Activated T-cell treated with anti-CD3 and anti-CD28 coated beads for 1 hour (primary cell): ENCODE data around the gene LONP2.
"Not testable (repeated sequence)": the region's sequence is repeated elsewhere in the genome, so short reads cannot be mapped to it uniquely, and the experiment has no call there.

Source experiments
- DNase-seq: peaks from one replicate; pipeline ENCODE4 v3.0.0-alpha.2; 2020; ENCODE audit warnings: low read depth

LONP2 gene

DNA sequence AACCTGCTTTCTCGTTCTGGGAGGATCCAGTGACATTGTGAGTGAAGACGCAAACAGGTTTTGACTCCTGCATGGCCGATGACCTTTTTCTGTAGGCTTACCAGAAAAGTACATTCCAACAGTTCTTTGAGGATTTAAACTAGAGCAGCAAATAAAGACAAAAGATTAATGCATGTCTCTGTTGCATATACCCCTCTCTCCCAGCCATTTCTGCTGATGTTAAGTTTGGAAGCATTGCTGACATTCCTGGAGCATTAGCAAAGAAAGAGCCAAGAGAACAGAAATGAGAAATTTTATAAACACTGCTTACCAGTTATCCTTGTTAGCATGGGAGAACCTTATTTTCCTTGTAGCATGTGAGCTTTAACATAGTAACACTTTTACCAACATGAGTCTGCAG is 91.9 kb downstream of the LONP2 start:
- DNase-seq, result no peak

DNA sequence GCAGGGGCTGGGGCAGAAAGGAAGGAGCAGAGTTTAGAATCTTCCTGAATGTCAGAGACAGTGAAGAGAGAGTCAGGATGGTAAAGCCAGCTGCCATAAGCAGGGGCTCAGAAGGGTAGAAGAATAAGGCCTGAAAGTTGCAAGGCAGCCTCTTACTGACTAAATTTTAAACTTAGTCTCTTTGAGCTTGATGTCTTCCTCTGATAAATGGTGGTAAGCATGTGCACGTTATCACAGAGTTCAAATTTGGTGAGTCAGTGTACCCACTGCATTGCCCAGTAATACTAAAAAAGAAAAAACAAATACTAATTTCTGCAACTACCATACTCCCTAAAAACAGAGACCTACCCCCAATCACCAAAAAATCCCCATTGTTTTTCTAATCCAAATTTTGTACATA is 96.0 kb downstream of the LONP2 start:
- DNase-seq, result no peak

DNA sequence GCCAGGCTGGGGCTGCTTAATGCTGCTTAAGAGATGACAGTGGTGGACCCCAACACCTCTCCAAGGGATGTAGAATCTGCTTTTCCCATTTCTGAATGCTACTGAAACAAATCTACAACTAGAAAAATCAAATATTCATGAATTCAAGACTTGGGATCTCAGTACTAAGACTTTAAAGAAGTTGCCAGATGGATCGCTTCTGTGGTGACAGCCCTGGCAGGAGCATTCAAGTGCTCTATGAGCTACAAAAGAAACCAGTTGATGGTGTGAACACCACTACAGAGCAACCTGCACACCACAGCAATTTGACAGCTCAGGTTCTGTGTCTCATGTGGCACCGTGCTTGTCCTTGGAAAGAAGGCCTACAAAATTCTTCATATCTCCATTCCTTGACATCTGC is 98.5 kb downstream of the LONP2 start:
- no peak for DNase-seq

DNA sequence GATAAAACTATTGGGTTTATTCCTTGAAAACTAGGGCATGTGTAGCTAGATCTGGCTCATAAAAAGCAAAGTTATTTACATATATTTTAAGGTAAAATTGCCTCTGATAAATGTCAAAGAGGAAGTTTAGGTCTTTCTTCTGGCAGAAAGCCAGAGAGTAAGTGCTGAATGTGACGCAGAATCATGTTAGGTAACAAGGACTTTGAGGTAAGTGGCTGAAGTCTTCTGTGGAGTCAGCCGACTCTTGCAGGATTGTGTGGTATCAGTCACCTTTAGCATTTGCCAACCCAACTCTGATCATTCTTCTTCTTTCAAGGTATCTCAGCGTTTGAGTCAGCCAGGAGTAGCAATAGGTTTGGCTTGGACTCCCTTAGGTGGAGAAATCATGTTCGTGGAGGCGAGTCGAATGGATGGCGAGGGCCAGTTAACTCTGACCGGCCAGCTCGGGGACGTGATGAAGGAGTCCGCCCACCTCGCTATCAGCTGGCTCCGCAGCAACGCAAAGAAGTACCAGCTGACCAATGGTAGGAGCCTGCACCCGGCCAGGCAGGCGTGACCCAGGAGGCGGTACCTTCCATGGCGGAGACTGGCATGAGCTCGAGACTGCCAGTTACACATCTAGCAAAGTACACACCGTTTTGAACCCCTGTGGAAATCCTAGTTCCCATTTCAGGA is 103.2 kb downstream of the LONP2 start:
- no peak for DNase-seq

DNA sequence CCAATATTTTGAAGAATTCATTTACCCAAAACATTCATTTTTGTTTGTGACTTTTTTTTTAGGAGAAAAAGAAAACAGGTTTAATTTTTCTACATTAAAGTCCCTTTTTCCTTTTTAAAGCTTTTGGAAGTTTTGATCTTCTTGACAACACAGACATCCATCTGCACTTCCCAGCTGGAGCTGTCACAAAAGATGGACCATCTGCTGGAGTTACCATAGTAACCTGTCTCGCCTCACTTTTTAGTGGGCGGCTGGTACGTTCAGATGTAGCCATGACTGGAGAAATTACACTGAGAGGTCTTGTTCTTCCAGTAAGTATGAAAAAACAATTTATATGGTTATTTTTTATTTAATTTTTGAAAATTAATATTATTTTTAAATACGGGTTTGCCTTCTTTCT is 103.9 kb downstream of the LONP2 start:
- DNase-seq, result no peak

DNA sequence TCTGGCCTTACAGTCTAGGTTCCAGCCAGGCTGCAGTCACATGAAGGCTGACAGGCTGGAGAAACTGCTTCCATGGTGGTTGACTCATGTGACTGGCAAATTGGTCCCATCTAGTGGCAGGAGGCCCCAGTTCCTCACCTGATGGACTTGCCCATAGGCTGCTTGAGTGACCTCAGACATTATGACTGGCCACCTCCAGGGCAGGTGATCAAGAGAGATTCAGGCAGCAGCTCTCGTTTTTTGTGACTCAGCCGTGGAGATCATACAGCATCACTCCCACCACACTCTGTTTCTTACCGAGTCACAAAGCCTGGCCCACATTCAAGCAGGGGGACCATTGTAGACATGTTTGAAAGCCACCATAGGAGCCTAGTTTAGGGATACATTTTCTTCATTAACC is 106.6 kb downstream of the LONP2 start:
- DNase-seq, result no peak

DNA sequence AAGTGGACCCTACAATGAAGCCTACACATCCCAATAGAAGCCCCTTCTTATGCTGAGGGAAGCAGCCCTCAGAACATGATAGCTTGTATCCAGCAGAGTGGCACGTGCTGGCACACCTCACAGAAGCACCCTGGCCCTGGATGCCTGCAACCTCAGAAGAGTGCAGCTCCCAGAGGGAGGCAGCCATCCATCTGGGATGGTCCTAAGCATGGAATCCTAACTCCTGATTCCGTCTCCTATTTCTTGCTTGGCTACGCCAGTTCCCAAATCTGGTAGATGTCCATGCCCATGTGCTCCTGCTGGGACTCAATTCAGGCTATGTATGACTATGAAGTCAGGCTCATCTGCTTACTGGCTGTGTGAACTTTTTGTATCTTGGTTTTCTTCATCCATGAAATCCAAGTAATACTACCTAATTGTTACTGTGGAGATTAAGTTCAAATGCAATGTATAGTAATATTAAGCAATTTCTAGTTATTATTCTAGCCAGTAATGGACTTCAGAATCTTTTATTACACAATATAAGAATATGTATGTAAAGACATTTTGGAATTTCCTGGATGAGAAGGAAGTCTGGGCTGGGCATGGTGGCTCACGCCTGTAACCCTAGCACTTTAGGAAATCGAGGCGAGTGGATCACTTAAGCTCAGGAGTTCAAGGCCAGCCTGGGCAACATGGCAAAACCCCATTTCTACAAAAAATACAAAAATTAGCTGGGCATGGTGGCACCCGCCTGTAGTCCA is 108.7 kb downstream of the LONP2 start:
- DNase-seq, result no peak

DNA sequence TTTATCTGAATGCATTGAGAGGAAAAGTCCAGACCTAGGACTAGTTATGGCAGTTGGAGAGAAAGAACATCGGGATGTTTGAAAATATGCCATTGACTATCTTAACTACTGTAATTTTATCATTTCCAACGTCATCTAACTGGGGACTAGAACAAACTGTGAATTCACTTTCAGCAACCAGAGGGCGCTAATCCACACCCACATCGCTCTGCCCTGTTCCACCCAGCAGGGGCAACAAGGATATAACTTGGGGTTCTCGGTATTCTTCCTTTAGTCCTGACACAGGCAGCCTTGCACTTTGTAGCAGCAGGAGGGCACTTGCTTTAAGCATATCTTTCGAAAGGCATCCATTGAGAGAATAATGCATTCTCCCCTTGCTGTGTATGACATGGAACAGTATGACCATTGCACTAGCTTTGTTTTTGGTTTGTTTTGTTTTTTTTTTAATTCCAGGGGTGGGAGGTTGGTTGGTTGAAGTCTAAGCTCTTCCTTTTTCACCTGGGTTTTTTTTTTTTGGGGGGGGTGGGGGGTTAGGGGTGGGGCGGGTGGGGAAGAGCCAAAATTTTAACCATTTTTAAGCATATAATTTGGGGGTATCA is 109.6 kb downstream of the LONP2 start:
- DNase-seq, result peak; percentile 38

DNA sequence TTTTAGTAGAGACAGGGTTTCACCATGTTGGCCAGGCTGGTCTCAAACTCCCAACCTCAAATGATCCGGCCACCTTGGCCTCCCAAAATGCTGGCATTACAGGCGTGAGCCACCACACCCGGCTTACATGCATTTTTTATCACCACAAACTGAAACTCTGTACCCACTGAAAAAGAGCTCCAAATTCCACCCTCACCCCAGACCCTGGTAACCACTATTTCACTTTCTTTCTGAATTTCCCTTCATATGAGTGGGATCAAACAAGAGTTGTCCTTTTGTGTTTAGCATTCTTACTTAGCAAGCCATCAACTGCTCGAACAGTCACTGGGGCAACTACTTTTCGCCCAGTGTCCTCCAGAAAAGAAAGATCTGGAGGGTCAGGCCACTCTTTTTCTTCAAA is 110.3 kb downstream of the LONP2 start:
- not testable (repeated sequence) for DNase-seq

DNA sequence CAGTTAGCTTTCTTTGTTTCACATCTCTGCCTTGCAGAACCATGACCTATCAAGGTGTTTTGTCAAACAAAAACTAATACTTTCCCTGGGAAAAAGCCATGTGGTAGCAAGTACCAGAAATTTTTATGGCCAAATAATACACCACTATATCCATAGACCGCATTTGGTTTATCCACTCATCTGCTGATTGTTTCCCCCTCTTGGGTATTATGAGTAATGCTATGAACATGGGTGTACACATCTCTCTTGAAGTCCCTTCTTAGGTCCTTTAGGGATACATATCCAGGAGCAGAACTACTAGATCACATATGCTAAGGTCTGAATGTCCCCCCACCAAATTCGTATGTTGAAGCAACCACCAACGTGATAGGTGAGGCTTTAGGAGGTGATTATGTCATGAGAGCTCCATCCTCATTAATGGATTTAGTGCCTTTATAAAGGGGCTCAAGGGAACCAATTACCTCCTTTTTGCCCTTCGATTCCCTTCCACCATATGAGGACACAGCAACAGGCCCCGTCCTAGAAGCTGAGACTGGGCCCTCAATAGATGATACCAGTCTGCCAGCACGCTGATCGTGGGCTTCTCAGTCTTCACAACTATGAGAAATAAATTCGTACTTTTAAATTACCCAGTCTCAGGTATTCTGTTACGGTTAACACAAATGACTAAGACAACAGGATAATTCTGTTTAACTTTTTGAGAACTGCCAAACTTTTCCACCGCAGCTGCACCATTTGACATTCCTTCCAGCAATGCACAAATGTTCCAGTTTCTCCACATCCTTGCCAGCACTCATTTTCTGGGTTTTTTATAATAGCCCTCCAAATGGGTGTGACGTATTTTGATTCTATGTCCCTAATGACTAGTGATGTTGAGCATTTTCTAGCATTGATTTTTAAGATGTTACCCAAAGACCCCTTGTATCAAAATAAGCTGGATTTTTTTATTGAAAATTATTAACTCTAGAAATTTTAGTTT is 111.1 kb downstream of the LONP2 start:
- no peak for DNase-seq

DNA sequence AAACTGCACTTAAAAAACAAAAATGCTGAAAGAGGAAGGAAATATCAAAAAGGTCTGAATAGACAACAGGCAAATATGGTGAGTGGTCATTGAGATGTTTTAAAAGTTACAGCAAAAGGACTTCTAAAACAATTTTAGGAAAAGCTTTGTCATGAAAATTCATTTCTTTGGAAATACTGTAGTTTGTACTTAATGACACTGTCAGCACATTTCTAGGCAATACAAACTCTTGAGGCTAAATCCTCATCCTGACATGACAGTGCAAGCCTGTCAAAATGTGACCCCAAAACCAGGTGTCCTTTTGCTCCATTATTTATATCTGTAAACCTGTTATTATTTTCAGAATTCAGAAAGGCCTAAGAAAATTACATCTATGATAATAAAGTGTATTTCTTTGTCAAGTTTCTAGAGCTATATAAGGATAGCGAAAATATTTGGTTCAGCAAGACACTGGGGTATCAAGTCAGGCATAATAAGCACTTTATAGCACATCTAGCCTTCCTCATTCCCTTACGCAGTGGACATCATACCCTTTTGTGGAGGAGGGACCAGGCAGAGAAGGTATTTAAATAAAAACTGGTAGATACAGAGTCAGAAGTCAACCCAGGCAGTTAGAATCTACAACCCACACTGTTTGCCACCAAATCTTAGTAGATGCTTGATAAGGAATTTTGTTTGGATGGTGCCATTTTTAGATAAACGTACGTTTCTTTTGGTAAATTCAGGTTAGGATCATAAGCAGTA is 112.7 kb downstream of the LONP2 start:
- DNase-seq, result no peak

DNA sequence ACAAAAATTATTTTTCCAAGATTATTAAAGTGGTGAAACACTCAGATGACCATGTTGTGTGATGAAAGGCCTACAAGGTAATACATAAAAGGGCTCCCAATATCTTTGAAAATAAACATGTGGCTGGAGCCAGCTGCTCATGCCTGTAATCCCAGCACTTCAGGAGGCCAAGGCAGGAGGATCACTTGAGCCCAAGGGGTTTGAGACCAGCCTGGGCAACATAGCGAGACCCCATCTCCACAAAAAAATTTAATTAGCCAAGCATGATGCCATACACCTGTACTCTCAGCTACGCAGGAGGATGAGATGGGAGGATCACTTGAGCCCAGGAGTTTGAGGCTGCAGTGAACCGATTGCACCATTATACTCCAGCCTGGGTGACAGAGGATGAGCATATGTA is 114.3 kb downstream of the LONP2 start:
- DNase-seq, result no peak

DNA sequence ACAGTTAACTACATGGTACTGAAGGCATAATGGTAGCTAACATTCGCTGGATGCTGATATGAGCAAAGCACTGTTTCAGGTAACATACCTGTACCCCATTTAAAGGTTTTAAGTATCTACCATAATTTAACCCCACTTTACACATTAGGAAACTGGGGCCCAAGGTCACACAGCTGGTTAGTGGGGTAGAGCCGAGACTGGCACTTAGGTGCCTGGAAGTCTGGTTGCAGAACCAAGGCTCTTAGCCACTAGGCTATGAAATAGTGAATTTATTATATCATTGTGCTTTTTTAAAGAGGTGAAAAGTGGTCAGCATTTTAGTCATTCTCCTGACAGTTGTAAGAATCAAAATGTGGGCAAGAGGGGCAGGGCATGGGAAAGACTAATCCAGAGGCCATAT is 115.9 kb downstream of the LONP2 start:
- DNase-seq, result no peak

DNA sequence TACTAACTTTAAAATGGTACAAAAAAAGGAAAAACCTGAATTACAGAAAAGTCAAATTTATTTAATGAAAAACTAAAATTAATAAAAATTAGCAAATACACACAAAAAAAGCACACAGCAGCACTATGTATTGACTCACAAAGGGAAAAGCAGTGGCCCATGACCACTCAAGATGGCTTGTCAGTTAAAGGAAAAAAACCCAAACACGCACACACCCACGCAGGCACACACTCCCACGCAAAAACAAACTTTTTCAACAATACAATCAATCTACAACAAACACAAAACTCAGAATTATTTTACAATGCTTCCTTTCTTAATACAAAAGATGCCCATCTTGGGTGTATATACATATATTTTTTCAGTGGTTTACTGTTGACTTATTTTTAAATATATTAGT is 116.9 kb downstream of the LONP2 start:
- DNase-seq, result no peak

DNA sequence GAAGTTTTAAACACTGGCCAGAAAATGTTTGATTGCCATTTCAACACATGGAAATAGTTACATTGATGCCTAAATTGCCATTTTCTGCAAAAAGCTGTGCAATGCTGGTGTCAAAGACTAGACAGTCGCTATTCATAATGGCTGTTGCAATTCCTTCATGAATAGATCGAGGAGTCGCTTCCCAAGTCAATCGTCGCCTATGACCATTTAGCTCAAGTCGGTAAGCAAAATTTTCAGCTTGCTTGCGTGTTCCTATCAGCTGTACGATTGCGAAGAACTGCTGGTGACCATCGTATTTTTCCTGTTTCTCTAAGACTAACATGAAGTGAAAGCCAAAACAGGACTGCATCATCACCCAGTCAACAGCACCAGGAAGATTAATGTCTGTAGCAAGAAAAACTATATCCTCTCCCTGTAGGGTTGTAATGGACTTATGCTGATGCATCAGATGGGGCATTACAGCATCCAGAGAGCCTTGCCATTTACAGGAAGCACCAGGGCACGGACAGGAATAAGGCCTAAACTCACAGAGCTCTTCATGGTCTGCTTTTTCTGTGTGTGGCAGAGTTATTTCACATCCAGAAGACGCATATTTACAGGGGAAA is 117.5 kb downstream of the LONP2 start:
- no peak for DNase-seq

DNA sequence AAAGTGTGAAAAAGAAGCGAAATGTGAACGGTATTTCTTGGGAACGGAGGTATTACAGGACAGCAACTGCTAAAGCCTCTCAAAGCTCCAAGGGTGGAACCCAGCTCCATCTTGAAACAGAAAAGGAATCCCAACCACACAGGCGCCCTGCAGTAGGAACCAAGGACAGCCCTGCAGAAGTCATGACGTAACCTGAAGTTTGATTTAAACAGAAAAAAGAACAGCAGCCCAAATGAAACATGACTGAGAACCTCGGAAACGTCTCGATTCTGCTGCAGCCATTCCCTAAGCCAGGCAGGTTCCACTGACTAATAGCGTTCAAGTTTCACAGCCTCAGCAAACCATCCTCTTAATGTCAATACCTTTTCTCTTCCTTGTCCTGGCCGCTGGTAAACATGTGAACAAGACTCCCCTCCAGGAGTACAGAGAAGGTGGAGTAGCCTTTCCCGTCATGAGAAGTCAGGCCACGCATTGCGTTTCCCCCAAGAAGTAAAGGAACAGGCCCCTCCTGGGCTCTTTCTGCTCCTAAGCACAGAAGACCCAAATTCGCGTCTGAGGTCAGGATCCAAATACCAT is 121.0 kb downstream of the LONP2 start:
- no peak for DNase-seq

DNA sequence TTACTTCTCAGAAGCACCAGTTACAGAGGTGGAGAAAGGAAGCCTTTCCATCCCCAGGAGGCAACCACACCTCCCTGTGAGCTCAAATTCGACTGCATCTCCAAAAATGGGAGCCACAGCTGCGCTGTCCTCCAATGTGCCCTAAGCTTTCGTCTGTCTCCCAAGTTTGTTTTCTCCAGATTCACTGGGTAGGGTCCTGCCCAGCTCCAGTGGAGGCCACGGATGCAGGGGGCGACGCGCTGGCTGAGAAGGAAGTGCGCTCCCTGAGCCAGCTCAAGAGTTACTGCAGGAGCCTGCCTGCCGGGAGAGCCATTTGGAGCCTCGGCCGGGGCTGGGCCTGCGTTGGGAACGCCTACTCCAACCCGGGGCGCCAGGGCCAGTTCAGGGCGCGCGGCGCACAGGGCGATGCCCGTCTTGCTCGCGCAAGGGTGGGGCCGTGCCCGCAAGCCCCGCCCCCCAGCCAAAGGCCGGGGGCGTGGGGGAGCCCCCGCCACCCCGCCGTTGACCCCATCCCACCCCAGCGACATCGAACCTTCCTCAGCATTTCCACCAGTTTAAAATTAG is 121.6 kb downstream of the LONP2 start:
- peak; percentile 57 for DNase-seq

DNA sequence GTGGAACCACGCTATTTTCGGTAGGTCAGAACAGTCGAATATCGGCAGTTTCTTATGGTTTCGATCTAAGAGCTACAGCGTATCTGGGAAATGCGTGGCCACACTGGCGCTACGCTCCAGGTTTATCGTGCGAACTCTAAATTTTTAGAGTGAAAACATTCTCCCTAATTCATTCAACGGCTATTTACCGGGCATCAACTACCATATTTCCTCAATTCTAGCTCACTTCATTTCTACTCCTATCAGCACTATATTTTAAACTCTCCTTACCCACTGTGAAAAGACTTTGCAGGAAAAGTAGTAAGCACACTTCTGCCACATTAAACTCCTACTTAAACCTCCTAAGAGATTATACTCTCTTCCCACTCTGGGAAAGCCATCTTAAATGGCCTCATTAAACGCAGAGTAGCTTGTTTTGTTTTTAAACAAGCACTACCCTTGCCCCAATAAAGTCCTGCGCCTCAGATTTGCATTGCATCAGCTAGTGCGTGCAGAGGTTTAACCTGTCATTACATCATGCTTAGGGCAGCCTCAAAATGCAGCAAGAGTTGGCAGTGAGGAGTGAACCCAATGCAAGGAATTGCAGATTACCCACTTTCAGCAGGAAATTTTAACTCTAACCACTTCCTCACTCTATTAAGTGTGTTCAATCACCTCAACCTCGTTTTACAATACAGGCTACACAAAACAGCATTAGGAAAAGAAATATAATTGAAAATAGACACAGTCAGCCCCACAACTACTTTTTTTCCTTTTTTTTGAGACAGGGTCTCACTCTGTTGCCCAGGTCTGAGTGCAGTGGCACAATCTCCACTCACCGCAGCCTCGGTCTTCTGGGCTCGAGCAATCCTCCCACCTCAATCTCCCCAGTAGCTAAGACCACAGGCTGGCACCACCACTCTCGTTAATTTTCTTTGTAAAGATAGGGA is 122.3 kb downstream of the LONP2 start:
- no peak for DNase-seq

DNA sequence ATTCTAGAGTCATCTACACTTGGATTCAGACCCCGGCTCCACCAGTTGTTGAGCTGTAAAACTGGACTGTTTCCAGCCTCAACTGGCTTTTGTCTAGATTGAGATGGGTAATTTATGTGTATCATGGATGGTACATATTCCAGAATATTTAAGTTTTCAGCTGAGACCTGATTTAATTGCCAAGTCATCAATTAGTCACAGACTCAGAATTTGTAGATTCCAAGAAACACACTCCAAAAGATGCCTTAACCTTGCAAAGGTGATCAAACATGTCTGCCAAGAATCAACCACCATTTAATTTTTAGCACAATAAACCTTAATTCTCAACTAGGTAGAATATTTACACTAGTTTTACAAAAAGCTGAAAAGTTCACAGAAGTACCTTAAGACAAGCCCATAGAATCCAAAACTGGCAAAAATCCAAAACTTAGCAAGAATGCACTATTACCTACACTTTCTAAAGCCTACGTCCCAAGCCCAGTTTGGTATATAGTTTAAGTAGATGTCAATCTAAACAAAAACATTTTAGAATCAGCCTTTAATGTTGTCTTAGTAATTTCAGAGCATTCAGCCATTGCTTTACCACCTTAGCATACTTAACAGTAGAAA is 123.4 kb downstream of the LONP2 start:
- DNase-seq, result no peak
